GM21526 (cell line): Measurements from ENCODE around the gene TMEM207.

Experiments used
- ATAC-seq: cut with Tn5 transposase; IDR thresholded peaks from one replicate; pipeline ENCODE4 v1.9.1; 2021; ENCODE audit warnings: moderate library complexity; ENCODE audit not compliant: unreplicated experiment, low FRiP score

Gene TMEM207

DNA sequence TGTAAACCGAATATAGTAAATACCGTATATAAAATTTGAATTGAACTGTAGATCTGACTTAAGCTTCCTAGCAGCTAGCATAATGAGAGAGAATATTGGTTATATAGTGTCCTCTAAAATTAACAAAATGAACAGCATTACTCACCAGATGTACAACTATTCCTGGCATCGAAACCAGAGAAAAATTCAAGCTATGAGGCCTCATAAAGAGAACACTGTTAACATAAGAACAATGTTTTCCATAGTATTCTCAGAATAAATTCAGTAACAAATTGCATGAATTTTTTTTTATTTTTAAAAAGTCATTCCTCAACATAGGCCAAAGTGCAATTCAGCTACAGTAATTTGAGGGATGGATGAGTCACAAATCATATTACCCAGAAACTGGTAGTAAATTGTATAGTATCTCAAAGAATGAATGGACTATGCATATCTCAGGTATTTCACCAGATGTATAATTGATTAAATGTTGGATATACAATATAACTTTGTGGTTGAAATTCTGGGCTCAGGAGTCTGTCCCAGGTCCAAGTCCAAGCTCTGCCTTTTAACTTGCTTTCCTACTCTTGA lies 5.0 kb downstream of the TMEM207 start:
- no peak for ATAC-seq

DNA sequence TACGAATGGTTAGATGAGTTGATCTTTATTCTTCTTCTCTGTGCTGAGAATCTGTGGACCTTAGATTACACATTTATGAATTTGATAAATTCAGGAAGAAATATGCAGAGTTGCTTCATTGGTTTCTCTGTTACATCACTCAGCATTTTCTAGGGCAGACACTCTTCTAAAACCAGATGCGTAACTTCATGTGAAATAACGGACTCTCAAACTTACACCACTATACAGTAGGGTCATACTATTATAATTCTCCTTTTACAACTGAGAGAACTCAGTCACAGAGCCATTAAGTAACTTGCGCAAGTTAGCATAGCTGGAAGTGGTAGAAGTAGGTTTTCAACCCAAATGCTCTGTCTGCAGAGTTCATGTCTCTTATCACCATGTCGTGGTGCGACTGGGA lies 5.7 kb downstream of the TMEM207 start:
- no peak for ATAC-seq

DNA sequence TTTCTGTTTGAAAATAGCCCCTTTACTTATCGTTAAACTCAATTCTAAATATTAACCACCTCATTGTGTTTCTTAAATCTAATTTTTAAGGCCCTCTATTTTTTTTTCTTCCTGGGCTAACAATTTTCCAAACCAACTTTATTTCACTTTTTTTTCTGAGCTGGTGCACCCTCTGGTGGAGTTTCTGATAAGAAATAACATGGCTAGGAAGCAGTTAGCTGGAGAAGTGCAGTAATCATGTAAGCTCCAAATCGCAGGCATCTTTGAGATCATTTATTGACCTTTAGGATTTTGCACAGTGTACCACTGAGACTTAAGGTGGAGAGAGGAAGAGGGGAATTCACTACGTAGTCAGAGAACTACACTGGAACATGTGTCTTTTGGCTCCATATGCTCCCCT lies 6.4 kb downstream of the TMEM207 start:
- no peak for ATAC-seq

DNA sequence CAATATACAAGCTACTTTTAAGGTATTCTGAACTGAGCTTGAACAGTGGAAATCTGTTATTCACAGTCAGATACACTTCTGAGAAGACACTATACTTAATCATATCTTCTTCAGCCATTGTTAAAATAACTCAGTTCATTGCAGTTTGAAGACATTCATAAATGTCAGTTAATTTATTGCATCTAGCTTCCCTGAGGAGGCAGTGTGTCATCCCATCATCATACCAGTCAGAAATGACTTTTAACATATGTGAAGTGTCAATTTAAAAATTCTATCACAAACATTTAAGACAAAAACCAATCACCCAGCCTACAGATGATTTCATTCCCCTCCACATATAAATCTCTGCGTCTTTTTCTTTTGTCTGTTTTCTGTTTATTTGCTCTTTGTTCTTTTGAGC lies 7.5 kb downstream of the TMEM207 start:
- no peak for ATAC-seq

DNA sequence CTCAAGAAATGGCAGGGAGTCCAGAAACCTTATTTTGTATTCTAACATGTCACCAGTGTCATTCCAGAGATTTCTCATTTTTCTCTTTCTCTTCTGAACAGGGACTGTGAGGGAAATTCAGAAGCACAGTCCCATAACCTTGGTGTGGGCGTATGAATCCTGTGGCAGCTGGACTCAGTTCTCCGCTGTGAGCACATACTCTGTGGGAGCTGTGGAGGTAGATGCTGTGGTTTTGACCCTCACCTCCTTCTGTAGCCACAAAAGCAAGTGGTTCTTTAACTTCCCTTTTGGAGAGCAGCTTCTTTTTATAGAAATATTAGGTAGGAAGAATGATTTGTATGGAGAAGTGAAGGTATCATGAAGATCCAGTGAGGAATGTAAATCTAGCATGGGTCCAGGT lies 13.4 kb downstream of the TMEM207 start:
- ATAC-seq, result no peak

DNA sequence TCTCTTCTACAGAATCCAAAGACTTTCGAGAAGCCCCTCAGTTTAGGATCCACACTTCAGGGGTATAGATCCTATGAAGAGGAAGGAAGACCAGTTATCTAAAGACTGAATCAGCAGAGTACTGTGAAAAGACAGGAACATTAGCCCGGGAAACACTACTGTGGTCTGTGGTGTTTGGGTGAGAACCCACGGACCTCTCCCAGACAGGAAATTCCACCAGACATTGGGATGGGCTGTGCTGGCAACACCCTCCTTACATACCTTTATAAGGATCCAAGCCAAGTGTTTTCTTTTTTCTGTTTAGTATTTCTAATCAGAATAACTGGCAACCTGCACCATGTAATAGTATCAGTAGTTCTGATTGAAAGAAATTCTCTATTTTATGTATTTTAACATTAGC lies 14.1 kb downstream of the TMEM207 start:
- no peak for ATAC-seq

DNA sequence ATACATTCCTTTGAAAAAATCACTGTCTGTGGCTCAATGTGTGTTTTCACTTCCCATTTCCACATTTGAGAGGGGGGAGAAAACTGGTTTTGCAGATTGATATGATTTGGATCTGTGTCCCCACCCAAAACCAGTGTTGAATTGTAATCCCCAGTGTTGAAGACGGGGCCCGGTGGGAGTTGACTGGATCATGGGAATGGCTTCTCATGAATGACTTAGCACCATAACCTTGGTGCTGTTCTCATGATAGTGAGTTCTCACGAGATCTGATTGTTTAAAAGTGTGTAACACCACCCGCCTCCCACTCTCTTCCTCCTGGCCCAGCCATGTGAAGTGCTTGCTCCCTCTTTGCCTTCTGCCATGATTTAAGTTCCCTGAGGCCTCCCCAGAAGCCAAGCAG lies 16.1 kb downstream of the TMEM207 start:
- ATAC-seq, result no peak

DNA sequence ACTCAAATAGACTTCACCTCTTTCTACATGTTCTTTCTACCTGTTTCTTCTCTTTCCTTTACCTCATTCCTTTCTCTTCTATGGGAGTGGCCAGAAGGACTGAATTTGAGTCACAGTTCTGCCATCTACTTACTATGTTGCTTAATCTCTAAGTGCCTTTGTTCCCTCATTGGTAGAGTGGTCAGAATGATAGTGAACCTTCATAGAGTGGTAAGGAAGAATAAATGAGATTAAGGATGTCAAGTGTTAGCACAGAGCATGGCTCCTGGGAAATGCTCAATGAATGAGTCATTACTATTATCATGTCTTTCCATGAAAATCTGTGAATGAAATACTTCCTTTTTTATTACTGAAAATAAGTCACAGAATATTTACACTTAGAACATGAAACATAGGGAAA lies 17.5 kb downstream of the TMEM207 start:
- ATAC-seq, result no peak

DNA sequence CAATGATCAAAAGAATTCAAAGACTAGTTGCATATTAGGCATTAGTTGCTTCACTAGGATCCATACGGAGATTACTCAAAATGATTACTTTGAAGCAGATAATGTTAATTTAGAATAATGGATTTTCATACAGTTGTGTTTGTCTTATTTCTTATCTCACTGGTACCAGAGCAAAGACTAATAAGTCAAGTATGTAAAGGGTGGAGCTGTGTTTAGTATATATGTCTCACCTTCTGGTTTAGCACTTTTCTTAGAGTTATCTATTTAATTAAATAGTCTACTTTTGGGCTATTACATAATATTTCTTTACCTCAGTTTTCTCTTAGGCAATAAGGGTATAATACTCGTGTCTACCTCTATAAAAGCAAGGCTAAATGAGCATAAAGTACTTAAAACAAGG lies 18.8 kb downstream of the TMEM207 start:
- no peak for ATAC-seq

DNA sequence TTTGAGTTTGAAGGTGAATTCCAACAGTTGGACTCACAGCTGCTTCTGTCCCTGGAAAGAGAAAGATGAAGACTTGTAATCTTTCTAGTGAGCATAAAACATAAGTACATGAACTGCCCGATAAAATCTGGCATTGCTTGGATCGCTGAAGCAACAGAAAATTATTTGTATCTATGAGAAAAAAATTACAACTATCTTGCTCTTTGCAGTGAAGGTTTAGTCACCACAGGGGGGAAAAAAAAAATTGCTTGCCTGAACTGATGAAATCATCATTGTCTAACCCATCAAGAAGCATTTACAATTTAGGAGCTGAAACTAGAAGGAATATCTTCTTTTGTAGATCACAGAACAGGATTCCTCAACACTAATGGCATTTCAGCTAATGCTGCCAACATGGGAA lies 20.0 kb downstream of the TMEM207 start:
- no peak for ATAC-seq

DNA sequence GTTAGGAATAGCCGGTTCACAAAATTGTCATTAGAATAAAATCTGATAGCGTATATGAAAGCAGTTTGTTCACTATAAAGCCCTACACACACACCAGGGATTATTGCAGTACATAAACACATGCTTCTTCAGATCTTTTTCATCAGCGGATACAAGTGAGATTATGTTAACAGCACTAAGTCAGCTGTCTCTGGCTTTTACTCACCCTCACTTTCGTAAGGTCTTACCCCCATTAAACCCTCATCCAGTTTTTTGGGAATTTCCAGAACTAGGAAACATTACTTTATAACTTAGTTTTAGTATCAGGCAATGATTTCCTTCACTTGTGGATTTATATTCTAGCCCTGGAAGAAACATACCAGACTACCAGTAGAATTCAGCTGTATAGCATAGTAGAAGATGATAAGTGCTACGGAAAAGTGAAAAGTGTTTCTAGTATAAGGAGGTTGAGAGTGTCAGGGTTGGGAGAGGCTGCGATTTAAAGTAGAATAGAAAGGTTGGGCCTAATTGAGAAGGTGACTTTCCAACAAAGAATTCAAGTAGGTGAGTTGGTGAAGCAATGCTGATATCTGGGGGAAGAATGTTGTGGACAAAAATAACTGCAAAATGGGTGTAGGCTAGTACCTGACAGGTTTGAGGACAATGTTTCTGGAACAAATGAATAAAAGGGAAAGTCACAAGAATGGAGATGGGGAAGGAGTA lies 22.7 kb downstream of the TMEM207 start:
- ATAC-seq, result no peak

DNA sequence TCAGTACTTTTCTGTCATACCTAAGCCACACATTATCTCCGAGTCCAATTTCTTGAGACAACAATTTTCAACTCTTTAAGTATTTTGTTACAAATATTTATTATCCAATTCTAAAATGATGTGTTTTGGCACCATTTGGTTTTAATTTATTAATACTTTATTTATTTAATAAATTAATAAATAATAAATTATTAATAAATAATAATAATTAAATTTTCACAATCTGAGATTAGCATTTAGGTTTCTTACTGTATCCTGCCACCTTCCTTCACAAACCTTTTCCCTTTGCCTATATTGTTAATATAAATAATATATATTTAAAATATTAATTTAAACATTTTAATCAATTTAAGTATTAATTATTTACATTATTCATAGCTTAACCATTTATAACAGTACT lies 23.9 kb downstream of the TMEM207 start:
- ATAC-seq, result no peak

DNA sequence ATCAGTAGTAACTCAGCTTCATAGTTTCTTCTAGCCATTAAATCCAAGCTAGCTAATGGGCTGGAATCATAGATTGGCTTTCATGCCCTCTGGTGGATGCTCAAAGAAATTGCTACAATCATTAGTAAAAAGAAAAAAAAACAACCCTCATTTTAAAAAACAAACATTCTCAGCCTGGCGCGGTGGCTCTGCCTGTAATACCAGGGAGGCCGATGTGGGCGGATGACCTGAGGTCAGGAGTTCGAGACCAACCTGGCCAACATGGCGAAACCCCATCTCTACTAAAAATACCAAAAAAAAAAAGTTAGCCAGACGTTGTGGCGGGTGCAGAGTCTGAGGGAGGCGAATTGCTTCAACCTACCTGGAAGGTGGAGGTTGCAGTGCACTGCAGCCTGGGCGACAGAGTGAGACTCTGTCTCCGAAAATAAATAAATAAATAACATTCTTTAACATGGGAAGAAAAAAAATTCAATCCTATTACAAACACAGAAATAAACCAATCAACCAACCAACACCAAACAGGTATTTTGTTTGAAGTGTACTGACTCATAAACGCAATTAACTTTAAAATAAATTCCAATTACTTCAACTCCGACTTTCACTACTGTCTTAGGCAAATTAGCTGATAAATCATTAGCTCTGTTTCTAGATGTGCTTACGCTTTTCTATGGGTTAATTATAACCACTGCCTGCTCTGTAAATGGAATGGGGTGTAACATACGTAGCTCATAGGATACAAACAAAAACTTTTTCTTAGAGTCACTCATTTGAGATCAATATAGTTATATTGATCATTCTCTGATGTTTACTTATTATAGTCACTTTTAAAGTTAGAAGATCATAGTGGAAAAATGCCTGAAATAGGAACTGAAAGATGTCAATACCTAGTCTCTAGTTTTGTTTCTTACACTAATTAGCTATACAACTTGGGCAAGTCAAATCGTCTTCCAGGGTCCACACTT lies 24.9 kb downstream of the TMEM207 start:
- ATAC-seq, result peak; percentile 61

DNA sequence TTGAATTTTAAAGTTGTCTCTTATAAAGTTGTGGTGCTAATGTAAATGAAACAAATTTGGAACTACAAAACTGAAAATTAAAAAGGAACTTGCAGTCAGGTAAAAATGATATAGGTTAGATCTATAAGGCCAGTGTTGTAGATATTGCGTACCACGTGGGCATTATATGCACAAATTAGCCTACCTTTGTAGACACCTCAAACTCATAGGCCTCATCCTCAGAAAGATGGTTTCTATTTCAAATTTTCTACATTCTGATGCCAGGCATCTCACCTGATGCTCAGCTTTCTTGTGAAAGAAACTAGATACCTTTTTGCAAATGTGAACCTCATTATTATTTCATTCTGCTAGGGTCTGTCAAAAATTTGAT lies 25.6 kb downstream of the TMEM207 start:
- no peak for ATAC-seq

DNA sequence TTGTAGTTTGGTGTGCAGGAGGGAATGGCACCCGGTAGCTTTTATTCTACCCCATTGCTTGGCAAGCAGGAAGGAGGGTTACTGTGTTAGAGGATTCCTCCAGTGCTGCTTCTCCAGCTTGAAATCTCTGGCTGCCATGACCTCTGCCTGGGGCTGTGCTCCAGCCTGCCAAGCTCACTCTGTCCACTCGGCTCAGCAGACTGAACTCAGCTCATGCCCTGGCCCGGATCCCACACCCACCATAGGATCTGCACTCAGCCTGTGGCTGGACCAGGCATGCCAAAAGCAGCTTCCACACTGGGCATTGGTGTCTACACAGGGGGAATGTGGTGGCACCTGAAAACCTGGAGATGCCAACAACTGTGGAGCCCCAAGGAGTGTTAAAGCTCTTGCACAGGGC lies 35.4 kb downstream of the TMEM207 start:
- no peak for ATAC-seq

DNA sequence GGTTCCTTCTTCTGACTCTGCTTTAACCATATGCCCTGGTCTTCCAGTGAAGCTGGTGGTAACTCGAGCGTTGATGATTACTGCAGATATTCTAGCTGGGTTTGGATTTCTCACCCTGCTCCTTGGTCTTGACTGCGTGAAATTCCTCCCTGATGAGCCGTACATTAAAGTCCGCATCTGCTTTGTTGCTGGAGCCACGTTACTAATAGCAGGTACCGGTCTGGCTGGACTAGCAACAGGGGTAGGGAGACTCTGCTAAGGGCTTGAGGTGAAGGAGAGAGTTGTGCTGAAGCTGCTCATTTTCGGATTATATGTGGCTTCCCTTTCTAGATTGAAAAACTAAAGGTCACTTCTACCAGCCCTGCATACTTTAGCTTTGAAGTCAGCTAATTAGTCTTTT lies 45.0 kb downstream of the TMEM207 start:
- ATAC-seq, result no peak

DNA sequence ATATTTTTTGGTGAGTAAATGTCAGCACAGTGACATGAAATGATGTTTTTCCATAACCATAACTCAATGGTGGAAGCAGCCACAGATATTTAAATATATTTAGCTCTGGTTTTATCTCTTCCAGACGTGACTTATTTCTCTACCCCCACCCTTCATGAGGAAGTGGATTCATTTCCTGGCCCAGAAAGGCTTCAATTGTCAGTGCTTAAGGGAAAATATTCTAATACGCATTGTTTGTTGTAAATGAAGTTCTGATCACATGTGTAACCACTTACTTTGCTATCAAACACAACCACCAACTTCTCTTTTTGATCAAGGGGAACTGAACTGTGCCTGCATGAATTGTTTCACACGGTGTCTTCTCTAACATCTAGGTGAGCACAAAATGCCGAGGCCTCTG lies 47.7 kb downstream of the TMEM207 start:
- no peak for ATAC-seq

DNA sequence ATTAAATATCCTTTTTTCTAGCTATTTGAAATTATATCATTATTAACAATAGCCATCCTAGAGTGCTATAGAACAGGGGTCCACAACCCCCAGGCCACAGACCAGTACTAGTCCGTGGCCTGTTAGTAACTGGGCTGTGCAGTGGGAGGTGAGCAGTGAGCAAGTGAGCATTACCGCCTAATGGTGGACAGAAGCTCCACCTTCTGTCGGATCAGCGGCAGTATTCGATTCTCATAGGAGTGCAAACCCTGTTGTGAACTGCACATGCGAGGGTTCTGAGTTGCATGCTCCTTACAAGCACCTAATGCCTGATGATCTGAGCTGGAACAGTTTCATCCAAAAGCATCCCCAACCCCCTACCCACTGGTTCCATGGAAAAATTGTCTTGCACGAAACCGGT lies 50.0 kb downstream of the TMEM207 start:
- ATAC-seq, result no peak

DNA sequence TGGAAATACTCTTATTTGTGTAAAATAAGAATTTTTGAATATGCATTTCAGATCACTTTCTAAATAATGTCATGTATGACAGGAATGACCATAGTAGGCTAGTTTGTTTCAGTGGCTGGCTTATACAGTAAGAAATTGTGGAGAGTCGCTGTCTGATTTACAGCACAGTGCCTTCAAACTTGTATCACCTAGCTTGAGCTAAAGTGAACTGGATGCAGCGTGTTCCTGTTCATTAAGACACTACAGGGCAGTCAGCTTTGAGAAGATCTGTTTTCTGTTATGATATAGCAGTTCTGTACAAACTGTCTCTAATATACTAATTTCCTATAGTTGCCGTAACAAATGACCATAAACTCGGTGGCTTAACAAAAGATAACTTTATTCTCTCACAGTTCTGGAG lies 51.8 kb downstream of the TMEM207 start:
- ATAC-seq, result no peak

DNA sequence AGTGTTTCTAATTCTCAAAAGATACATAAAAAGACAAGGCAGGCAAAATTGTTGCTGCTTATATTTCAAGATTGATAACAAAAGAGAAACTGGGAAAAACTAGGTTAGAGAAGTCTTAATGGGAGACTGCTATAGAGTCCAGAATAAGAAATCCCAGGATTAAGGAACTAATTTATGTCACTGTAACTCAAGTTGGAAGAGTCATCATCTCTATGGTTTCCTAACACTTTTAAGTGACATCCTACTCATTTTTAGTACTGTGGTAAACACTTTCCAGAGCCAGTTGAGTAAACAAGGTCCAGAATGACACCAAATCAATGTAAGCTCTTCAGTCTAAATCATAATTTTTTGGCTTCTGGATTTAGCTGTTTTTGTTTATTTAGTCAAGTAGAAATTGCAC lies 53.7 kb downstream of the TMEM207 start:
- no peak for ATAC-seq

DNA sequence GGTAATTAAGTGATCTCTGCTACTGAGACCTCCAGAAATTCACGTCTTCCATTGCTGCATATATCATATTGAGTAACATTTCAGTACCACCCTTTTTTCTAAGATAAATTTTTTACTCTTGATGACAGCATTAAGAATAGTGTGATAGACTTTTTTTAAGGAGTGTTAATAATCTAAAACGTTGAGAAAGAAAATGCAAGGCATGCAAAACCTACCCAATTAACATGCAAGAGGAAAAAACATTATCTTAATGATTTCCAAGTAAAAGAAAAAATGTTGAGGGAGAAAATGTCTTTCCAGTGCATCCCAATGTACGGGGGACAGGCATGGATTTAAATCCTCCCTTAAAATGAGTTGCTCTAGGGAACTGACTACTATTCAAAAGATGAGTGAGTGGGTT lies 61.0 kb downstream of the TMEM207 start:
- ATAC-seq, result no peak
